ENCODE measurements around the gene PLLP.

The PLLP gene

DNA sequence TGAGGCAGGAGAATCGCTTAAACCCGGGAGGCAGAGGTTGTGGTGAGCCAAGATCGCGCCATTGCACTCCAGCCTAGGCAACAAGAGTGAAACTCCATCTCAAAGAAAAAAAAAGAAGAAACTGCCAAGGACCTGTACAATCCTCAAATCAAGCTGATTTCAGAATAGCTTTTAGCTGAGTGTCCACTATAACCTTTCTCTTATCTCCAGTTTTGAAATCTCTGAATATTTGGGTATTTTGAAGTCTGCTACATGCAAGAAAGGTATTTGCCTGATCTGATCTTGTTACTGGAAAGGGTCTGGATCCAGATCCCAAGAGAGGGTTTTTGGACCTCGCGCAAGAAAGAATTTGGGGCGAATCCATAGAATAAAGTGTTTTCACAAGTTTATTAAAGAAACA, 58.5 kb downstream of the PLLP start:
- no peak for DNase-seq (ENCODE audit: low spot score)

GRCh38 chr16:57224651-57225335, 59.7 kb downstream of the PLLP start:
- DNase-seq (ENCODE audit: low spot score) = no peak

GRCh38 chr16:57223057-57223456, 61.4 kb downstream of the PLLP start:
- DNase-seq (ENCODE audit: low spot score) = no peak

GRCh38 chr16:57216968-57217367, 67.5 kb downstream of the PLLP start:
- DNase-seq (ENCODE audit: low spot score) = no peak

DNA sequence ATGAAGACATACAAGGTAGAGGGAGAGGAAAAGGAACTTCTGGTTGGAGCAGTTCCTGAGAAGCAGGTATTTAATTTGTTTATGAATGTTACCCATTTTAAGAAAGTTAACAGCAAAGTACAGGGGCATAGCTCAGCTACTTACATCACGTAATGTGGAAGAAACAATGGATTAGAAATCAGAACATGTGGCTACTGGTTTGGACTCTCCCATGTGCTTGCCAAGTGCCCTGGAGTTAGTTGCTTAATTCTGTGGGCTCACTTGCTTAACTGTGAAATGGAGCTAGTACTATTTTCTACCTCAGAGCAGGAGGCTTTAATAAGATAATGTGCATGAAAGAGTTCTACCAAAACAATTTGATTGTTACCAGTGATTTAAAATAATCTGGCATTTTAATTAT, 71.0 kb downstream of the PLLP start:
- DNase-seq (ENCODE audit: low spot score) = no peak

GRCh38 chr16:57209780-57210179, 74.7 kb downstream of the PLLP start:
- no peak for DNase-seq (ENCODE audit: low spot score)

- no peak for DNase-seq (ENCODE audit: low spot score)
Measured at GRCh38 chr16:57208926-57209325, 75.5 kb downstream of the PLLP start.

All from pons (tissue), 1 donor.